ENCODE measurements around the gene UQCRH.
A peak's percentile ranks its signal among the peaks of the same experiment; 100 is the strongest.
"Not testable (repeated sequence)": the region's sequence is repeated elsewhere in the genome, so short reads cannot be mapped to it uniquely, and the experiment has no call there.

Gene UQCRH

DNA sequence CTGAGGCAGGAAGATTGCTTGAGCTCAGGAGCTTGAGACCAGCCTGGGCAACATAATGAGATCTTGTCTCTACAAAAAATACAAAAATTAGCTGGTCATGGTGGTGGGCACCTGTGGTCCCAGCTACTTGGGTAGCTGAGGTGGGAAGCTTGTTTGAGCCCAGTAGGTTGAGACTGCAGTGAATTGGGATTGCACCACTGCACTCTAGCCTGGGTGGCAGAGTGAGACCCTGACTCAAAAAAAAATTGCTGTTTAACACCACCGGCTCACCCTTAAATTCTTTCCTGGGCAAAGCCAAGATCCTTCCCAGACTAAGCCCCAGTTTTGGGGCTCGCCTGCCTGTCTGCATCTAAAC is 30.5 kb downstream of the UQCRH start:
- DNase-seq: no peak

- no peak for DNase-seq
These were observed 31.6 kb downstream of the UQCRH start for GRCh38 chr1:46335081-46335480.

DNA sequence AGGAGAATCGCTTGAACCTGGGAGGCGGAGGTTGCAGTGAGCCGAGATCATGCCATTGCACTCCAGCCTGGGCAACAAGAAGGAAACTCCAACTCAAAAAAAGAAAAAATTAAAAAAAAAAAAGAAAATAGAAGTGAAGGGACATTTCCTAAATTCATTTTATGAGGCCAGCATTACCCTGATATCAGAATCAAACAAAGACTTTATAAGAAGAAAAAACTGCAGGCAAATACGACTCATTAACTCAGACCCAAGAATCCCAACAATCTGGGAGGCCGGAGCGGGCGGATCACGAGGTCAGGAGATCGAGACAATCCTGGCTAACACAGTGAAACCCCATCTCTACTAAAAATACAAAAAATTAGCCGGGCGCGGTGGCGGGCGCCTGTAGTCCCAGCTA is 33.9 kb downstream of the UQCRH start:
- not testable (repeated sequence) for DNase-seq

GRCh38 chr1:46340404-46341221 is 37.1 kb downstream of the UQCRH start, which contains the start of gene NSUN4:
NSUN4 (plus strand) TSS chr1:46340807; CDS start chr1:46340827, 20 bp downstream.
- peak; percentile 74 to 92 (median 82) for DNase-seq

DNA sequence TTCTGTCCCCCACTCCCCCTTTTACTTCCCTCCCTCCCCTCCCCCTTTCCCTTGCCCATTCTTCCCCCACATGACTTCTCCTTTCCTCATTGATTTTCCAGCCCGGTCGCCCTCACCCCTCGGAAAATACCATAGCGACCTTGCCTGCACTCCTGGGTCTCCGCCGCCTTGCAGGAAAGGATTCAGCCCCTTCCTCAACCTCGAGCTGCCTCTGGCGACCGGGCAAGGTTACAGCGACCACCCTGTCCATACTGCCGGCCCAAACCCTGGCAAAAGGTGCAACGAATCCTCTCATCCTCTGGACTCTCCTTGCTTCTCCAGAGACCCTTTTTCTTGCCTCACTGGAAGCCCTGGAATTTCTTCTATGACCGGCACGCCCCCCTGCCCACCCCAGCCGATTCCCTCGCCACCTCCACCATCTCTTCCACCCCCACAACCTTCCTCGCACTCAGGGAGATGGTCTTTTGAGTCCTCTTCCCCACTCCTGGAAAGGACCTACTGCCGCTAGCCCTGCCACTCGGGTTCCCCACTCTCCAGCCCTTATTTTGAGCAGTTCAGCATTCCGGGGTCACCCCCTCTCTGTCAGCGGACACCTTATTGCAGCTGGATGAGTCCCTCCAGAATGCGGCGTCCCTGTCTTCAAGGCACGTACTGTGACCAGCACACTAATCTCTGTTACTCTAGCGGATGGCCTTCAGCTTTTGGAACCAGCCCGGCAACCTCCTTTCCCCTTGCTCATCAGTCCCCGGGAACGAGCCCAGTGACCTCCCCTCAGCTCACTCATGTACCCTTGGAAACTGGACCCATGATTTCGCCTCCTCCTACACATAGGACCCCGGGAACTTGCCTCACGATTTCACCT is 38.0 kb downstream of the UQCRH start:
- peak in 1 of 5 donors; percentile 3 for DNase-seq

DNA sequence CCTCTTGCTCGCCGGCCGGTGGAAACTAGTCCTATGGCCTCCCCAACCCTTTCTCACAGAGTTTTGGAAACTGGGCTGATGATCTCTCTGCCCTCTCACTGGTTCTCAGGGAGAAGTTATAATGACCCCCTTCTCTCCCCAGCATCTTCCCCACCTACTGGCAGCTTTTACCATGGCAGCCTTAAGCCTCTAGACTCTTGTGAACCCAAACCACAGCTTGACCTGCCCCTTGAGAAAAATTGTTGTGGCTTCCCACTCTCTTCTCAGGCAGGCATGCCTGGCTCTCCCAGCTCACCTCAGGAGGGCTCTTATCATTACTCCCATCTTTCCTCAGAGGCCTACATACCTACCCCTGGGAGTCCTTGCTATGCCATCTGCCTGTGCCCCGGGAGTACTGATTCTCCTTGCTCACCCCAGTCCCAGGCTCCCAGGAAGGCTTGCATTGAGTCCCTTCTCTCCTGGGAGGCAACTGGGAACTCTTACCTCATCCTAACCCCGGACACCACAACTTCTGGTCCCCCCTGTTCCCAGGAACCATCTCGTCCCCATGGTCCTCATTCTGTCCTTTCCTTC is 38.7 kb downstream of the UQCRH start:
- peak in 1 of 5 donors; percentile 15 for DNase-seq

- DNase-seq: no peak
These were observed 39.3 kb downstream of the UQCRH start for GRCh38 chr1:46342677-46343350.

- DNase-seq: no peak
These were observed 39.8 kb downstream of the UQCRH start for GRCh38 chr1:46343351-46343695.

GRCh38 chr1:46343705-46344104 is 40.2 kb downstream of the UQCRH start:
- no peak for DNase-seq

DNA sequence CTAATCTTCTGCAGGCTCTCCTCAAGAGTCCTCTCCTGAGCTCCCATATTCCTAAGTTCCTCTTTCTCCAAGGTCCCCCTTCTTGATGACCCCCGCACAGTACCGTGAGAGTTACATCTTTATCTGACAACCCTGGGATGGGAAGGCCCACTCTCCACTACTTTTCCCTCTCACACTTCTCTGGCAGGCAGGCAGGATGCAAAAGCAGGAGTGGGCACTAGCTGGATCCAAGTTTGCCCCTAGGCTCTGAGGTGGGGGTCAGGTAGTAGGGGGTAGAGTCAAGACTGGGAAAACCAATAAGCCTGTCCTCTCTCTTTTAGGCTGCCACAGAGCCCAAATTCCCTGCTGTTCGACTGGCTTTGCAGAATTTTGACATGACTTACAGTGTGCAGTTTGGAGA is 41.0 kb downstream of the UQCRH start:
- DNase-seq: no peak

- DNase-seq: no peak
These were observed 41.8 kb downstream of the UQCRH start for GRCh38 chr1:46345281-46345680.

DNA sequence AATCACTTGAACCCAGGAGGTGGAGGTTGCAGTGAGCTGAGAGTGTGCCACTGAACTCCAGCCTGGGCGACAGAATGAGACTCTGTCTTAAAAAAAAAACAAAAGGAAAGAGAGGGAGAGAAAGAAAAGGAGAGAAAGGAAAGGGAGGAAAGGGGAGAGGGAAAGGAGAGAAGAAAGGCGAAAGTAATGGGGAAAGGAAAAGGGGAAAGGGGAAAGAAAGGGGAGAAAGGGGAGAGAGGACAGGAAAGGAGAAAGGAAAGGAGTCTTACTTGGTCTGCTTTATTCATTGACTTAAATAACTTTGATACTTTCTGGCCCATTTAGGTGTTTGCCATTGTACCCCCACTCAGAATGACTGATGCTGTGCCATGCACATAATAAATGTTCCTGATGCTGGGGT is 48.9 kb downstream of the UQCRH start:
- no peak for DNase-seq

DNA sequence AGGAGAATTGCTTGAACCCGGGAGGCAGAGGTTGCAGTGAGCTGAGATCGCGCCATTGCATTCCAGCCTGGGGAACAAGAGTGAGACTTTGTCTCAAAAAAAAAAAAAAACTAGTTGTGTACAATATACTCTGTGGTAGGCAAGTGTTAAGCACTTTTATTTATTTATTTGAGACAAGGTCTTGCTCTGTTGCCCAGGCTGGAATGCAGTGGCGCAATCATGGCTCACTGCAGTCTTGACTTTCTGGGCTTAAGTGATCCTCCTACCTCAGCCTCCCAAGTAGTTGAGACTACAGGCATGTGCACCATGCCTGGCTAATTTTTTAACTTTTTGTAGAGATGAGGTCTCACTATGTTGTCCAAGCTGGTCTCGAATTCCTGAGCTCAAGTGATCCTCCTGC is 52.4 kb downstream of the UQCRH start:
- not testable (repeated sequence) for DNase-seq

GRCh38 chr1:46362158-46362557 is 58.7 kb downstream of the UQCRH start:
- DNase-seq: no peak

GRCh38 chr1:46363121-46363520 is 59.6 kb downstream of the UQCRH start:
- DNase-seq: no peak

DNA sequence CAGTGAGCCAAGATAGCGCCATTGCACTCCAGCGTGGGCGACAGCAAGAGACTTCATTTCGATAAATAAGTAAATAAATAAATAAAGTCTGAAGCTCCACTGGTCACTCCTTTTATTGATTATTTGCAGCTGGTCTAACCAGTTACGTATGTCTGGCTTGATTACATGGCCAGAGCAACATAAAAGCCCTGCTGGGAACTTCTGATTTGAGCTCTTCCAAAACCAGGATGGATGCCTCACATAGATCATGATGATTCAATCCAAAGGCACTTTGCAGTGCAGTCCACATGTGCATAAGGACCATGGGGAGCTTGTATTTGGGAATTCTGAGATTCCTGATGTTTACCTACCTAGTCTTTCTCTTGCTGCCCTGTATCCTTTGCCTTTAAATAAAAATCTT is 61.1 kb downstream of the UQCRH start:
- DNase-seq: no peak

GRCh38 chr1:46365796-46366195 is 62.3 kb downstream of the UQCRH start:
- not testable (repeated sequence) for DNase-seq
